Activated CD8-positive, alpha-beta memory T cell treated with anti-CD3 and anti-CD28 coated beads for 36 hours (primary cell): ENCODE data around the gene HDAC3. TPM values are rescaled to one million over a fixed set of nuclear protein-coding genes. Genes with fewer than 3 reads are reported as not detected.

Experiments used
- CTCF ChIA-PET: fragments of 350-600 bp; sonication (Branson Sonifier 250); formaldehyde crosslinking; loops from one replicate; lab custom pipeline; 2021; ENCODE audit warnings: antibody characterized with exemption; lab: Charles Lee
- POLR2A ChIA-PET: fragments of 350-600 bp; sonication (Branson Sonifier 250); formaldehyde crosslinking; loops from one replicate; lab custom pipeline; 2021; ENCODE audit warnings: antibody characterized with exemption; lab: Charles Lee
- total RNA-seq, 2 experiments: library from RNA; stranded (reverse); gene quantifications; one replicate each; pipeline ENCODE4 v1.2.3, GENCODE V29; 2021

Gene HDAC3
- 10 to 100 TPM; 86.3 to 92.9 TPM for total RNA-seq

GRCh38 chr5:141636413-141637122 lies at the start of gene HDAC3, which contains the start of gene RELL2:
Gene HDAC3, minus strand, starts transcription at chr5:141636849. Its CDS starts 59 bp downstream, at chr5:141636790.
Gene RELL2, plus strand, starts transcription at chr5:141636997. Its CDS starts 1,229 bp downstream, at chr5:141638226.
- ChIA-PET POLR2A (interaction anchor here (0.5 to 3.2 kb wide), 12 partner anchors 10 to 1103 kb away, joined by 3 to 34 read pairs (median 4); partner anchors contain the start of genes DELE1, DIAPH1, FCHSD1 and NDFIP1), CTCF (interaction anchor here (0.6 to 7.0 kb wide), 11 partner anchors 9 to 325 kb away, joined by 3 to 56 read pairs (median 7); partner anchors contain the start of genes DIAPH1 and FCHSD1)

- POLR2A ChIA-PET, result no interaction called here
Measured at GRCh38 chr5:141685591-141685990, 48.9 kb upstream of the HDAC3 start.

GRCh38 chr5:141683596-141684141 lies 47.0 kb upstream of the HDAC3 start:
- CTCF ChIA-PET, result interaction anchor here (1.2 to 4.0 kb wide), 4 partner anchors 9 to 195 kb away, joined by 4 to 30 read pairs (median 6); no protein-coding TSS in a partner anchor
- POLR2A ChIA-PET, result interaction anchor here (0.5 to 1.2 kb wide), 5 partner anchors 9 to 240 kb away, joined by 3 to 8 read pairs (median 5); no protein-coding TSS in a partner anchor

More at GRCh38 chr5:141685591-141685990, 48.9 kb upstream of the HDAC3 start:
- CTCF ChIA-PET, result interaction anchor here (1.1 kb wide), 1 partner anchor 194 kb away, joined by 3 read pairs; no protein-coding TSS in a partner anchor

GRCh38 chr5:141681695-141682641 lies 45.3 kb upstream of the HDAC3 start, which contains the start of gene ARAP3:
Gene ARAP3, minus strand, starts transcription at chr5:141682230. Its CDS starts 1,744 bp downstream, at chr5:141680486.
- CTCF ChIA-PET, result interaction anchor here (1.2 to 4.0 kb wide), 4 partner anchors 10 to 279 kb away, joined by 3 to 30 read pairs (median 6); no protein-coding TSS in a partner anchor
- POLR2A ChIA-PET, result interaction anchor here (0.6 kb wide), 1 partner anchor 45 kb away, joined by 3 read pairs; the partner anchor contains the start of gene RELL2

- ChIA-PET CTCF (interaction anchor here (1.2 to 4.0 kb wide), 2 partner anchors 11 to 279 kb away, joined by 3 to 30 read pairs; no protein-coding TSS in a partner anchor), POLR2A (interaction anchor here (0.6 kb wide), 1 partner anchor 44 kb away, joined by 3 read pairs; the partner anchor contains the start of gene RELL2)
Measured at GRCh38 chr5:141681295-141681694, 44.6 kb upstream of the HDAC3 start.

GRCh38 chr5:141680751-141681201 lies 44.1 kb upstream of the HDAC3 start:
- CTCF ChIA-PET, result interaction anchor here (1.2 to 4.0 kb wide), 2 partner anchors 12 to 280 kb away, joined by 3 to 30 read pairs; no protein-coding TSS in a partner anchor
- POLR2A ChIA-PET, result interaction anchor here (0.6 kb wide), 1 partner anchor 44 kb away, joined by 3 read pairs; the partner anchor contains the start of gene RELL2

- POLR2A ChIA-PET, result no interaction called here
- CTCF ChIA-PET, result interaction anchor here (4.0 kb wide), 1 partner anchor 12 kb away, joined by 30 read pairs; no protein-coding TSS in a partner anchor
Measured at GRCh38 chr5:141680178-141680577, 43.5 kb upstream of the HDAC3 start.

GRCh38 chr5:141677415-141677814 lies 40.8 kb upstream of the HDAC3 start:
- POLR2A ChIA-PET, result no interaction called here
- CTCF ChIA-PET, result interaction anchor here (0.6 to 1.1 kb wide), 2 partner anchors 10 to 74 kb away, joined by 3 to 4 read pairs; no protein-coding TSS in a partner anchor

- CTCF ChIA-PET, result interaction anchor here (1.2 to 1.7 kb wide), 2 partner anchors 11 to 16 kb away, joined by 4 to 5 read pairs; no protein-coding TSS in a partner anchor
- POLR2A ChIA-PET, result no interaction called here
Measured at GRCh38 chr5:141675672-141676071, 39.0 kb upstream of the HDAC3 start.

GRCh38 chr5:141674747-141675146 lies 38.1 kb upstream of the HDAC3 start:
- CTCF ChIA-PET, result no interaction called here
- POLR2A ChIA-PET, result no interaction called here

- POLR2A ChIA-PET, result no interaction called here
- CTCF ChIA-PET, result interaction anchor here (0.6 to 1.1 kb wide), 4 partner anchors 19 to 515 kb away, joined by 3 read pairs; no protein-coding TSS in a partner anchor
Measured at GRCh38 chr5:141672841-141673813, 36.5 kb upstream of the HDAC3 start.

GRCh38 chr5:141672071-141672840 lies 35.6 kb upstream of the HDAC3 start:
- CTCF ChIA-PET, result interaction anchor here (0.6 kb wide), 1 partner anchor 515 kb away, joined by 3 read pairs; no protein-coding TSS in a partner anchor
- POLR2A ChIA-PET, result no interaction called here

GRCh38 chr5:141669520-141669919 lies 32.9 kb upstream of the HDAC3 start:
- POLR2A ChIA-PET, result no interaction called here
- CTCF ChIA-PET, result interaction anchor here (0.5 to 3.0 kb wide), 7 partner anchors 9 to 1315 kb away, joined by 3 to 17 read pairs (median 4); partner anchors contain the start of gene PCDH1

GRCh38 chr5:141668601-141669265 lies 32.1 kb upstream of the HDAC3 start:
- POLR2A ChIA-PET, result no interaction called here
- CTCF ChIA-PET, result interaction anchor here (0.5 to 3.0 kb wide), 5 partner anchors 8 to 292 kb away, joined by 4 to 17 read pairs (median 4); partner anchors contain the start of gene PCDH1
